HL-60 (cell line): Measurements from ENCODE around the gene MRPL17.

ENCODE experiments used
- CTCF ChIP-seq: IDR thresholded peaks from one replicate; pipeline ENCODE4 v1.5.1; 2011; ENCODE audit warnings: low read length, control low read depth, inconsistent platforms; ENCODE audit not compliant: insufficient read depth
- POLR2AphosphoS5 ChIP-seq: IDR thresholded peaks from 2 replicates; pipeline ENCODE4 v1.6.1; 2012; ENCODE audit warnings: low read depth
- TF ChIP-seq, protein P1 (sequence below): IDR thresholded peaks from 2 replicates; pipeline ENCODE4 v1.6.1; 2012; ENCODE audit warnings: low read depth; ENCODE audit not compliant: insufficient replicate concordance

- no peak for TF ChIP-seq CTCF
- TF ChIP-seq, protein P1, sequence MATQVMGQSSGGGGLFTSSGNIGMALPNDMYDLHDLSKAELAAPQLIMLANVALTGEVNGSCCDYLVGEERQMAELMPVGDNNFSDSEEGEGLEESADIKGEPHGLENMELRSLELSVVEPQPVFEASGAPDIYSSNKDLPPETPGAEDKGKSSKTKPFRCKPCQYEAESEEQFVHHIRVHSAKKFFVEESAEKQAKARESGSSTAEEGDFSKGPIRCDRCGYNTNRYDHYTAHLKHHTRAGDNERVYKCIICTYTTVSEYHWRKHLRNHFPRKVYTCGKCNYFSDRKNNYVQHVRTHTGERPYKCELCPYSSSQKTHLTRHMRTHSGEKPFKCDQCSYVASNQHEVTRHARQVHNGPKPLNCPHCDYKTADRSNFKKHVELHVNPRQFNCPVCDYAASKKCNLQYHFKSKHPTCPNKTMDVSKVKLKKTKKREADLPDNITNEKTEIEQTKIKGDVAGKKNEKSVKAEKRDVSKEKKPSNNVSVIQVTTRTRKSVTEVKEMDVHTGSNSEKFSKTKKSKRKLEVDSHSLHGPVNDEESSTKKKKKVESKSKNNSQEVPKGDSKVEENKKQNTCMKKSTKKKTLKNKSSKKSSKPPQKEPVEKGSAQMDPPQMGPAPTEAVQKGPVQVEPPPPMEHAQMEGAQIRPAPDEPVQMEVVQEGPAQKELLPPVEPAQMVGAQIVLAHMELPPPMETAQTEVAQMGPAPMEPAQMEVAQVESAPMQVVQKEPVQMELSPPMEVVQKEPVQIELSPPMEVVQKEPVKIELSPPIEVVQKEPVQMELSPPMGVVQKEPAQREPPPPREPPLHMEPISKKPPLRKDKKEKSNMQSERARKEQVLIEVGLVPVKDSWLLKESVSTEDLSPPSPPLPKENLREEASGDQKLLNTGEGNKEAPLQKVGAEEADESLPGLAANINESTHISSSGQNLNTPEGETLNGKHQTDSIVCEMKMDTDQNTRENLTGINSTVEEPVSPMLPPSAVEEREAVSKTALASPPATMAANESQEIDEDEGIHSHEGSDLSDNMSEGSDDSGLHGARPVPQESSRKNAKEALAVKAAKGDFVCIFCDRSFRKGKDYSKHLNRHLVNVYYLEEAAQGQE = no peak
- TF ChIP-seq POLR2AphosphoS5 = no peak
Measured at GRCh38 chr11:6677018-6677417, 6.1 kb downstream of the MRPL17 start.
